PC-3 (cell line): ENCODE measurements around the gene USF1. TPM values are rescaled to one million over a fixed set of nuclear protein-coding genes. Genes with fewer than 3 reads are reported as not detected.
"Not testable (repeated sequence)": the region's sequence is repeated elsewhere in the genome, so short reads cannot be mapped to it uniquely, and the experiment has no call there.

Experiments
- ATAC-seq: fragments of 200-7000 bp; cut with Tn5 transposase; 2 replicates; pipeline ENCODE4 v1.9.1; 2020; ENCODE audit warnings: mild to moderate bottlenecking, moderate library complexity
- BruUV-seq: library from RNA; stranded (reverse); fragments of 400-500 nt; replicated peaks from 2 replicates; lab custom pipeline; 2021; lab: Mats Ljungman, UMichigan
- CTCF ChIA-PET: fragments of 300-600 bp; sonication (Branson Sonifier 250); formaldehyde crosslinking; loops from one replicate; lab custom pipeline; 2022; ENCODE audit warnings: antibody characterized with exemption; lab: Charles Lee
- POLR2A ChIA-PET: fragments of 300-600 bp; sonication (Branson Sonifier 250); formaldehyde crosslinking; loops from one replicate; lab custom pipeline; 2022; ENCODE audit warnings: antibody characterized with exemption; ENCODE audit not compliant: unreplicated experiment; lab: Charles Lee
- DNase-seq: peaks from one replicate; pipeline ENCODE4 v3.0.0-alpha.2; 2015
- H2AFZ ChIP-seq: fragments of 300-600 bp; sonication (generic); 2 replicates; pipeline ENCODE4 v1.6.0; 2016; ENCODE audit warnings: antibody characterized with exemption, low read length
- H3F3A ChIP-seq: fragments of 300-600 bp; sonication (generic); one replicate; pipeline ENCODE4 v1.6.0; 2017; ENCODE audit warnings: antibody characterized with exemption, low read length, control low read depth, mild to moderate bottlenecking; ENCODE audit not compliant: unreplicated experiment
- H3K27ac ChIP-seq: fragments of 300-600 bp; sonication (generic); 2 replicates; pipeline ENCODE4 v1.5.1; 2016; ENCODE audit warnings: mild to moderate bottlenecking, low read length
- H3K27me3 ChIP-seq: fragments of 300-600 bp; sonication (generic); 2 replicates; pipeline ENCODE4 v1.6.1; 2016; ENCODE audit warnings: low read length, mixed read lengths
- H3K36me3 ChIP-seq: fragments of 300-600 bp; sonication (generic); 2 replicates; pipeline ENCODE4 v1.6.1; 2016; ENCODE audit warnings: low read depth, mixed run types, low read length, mixed read lengths
- H3K4me1 ChIP-seq: fragments of 300-600 bp; sonication (generic); 2 replicates; pipeline ENCODE4 v1.5.1; 2016; ENCODE audit warnings: low read length; ENCODE audit not compliant: insufficient read depth
- H3K4me2 ChIP-seq: fragments of 300-600 bp; sonication (generic); 2 replicates; pipeline ENCODE4 v1.6.0; 2016; ENCODE audit warnings: low read length
- H3K4me3 ChIP-seq: fragments of 300-600 bp; sonication (generic); 2 replicates; pipeline ENCODE4 v1.5.1; 2016; ENCODE audit warnings: mild to moderate bottlenecking, low read length, mixed read lengths
- H3K79me2 ChIP-seq: fragments of 300-600 bp; sonication (generic); 2 replicates; pipeline ENCODE4 v1.6.1; 2017; ENCODE audit warnings: low read length, mixed read lengths
- H3K9ac ChIP-seq: fragments of 300-600 bp; sonication (generic); 2 replicates; pipeline ENCODE4 v1.6.0; 2016; ENCODE audit warnings: mild to moderate bottlenecking, low read length
- H3K9me2 ChIP-seq: fragments of 300-600 bp; sonication (generic); replicated peaks from 2 replicates; pipeline ENCODE4 v1.6.1; 2016; ENCODE audit warnings: mixed run types, low read length, mixed read lengths
- H3K9me3 ChIP-seq: fragments of 300-600 bp; sonication (generic); 2 replicates; pipeline ENCODE4 v1.6.1; 2016; ENCODE audit warnings: low read length, mixed read lengths
- H4K20me1 ChIP-seq: fragments of 300-600 bp; sonication (generic); 2 replicates; pipeline ENCODE4 v1.6.1; 2016; ENCODE audit warnings: low read length, mixed read lengths
- EZH2phosphoT487 ChIP-seq: fragments of 300-600 bp; sonication (generic); IDR thresholded peaks from 2 replicates; pipeline ENCODE4 v1.6.1; 2018; ENCODE audit warnings: mild to moderate bottlenecking, antibody characterized with exemption, low read length, borderline replicate concordance
- intact Hi-C: fragments of 100-400 bp; cut with micrococcal nuclease; formaldehyde crosslinking; loops from 2 replicates; pipeline ENCODE4 v1.9.0; 2023
- total RNA-seq: library from RNA; depleted of rRNA; stranded (reverse); fragments of >200 nt; gene quantifications from 2 replicates; pipeline ENCODE4 v1.2.3, GENCODE V29; 2014; rRNA removed
- TF ChIP-seq, protein P1 (sequence below): fragments of 300-600 bp; sonication (generic); conservative IDR thresholded peaks from 2 replicates; pipeline ENCODE4 v1.5.1; 2017; ENCODE audit warnings: antibody characterized with exemption, low read depth, mild to moderate bottlenecking, low read length

Gene USF1
- total RNA-seq, 1 experiment from 2014 or later, result 113 TPM

DNA sequence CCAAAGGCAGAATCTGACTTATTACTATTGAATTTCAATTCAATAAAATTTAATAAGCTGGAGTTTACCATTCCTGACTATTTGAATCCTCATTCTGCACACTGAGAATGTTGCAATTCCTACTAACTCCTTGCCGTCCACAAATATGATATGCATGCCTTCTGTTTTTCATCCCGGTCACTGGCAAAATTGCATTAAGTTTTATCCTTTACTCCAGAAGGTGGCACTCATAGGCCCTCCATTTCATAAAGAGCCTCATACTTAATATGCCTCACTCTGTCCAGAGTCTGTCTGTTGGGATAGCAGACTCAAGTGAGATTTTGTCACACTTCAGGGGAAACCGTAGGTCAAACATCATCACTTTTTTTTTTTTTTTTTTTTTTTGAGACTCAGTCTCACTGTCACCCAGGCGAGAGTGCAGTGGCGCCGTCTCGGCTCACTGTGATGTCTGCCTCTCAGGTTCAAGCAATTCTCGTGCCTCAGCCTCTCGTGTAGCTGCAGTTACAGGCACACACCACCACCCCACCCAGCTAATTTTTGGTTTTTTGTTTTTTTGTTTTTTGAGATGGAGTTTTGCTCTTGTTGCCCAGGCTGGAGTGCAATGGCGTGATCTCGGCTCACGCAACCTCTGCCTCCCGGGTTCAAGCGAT is 52.1 kb downstream of the USF1 start:
- Histone ChIP-seq H3K79me2 (no peaks in the 10 kb centered on the region), H3K36me3 (peaks cover 16% of the 10 kb centered on the region; the same call in 1 of the 2 replicates), H3F3A (peaks cover 18% of the 10 kb centered on the region), H3K4me3 (no peak overlapping the region), H3K9ac (no peak overlapping the region), H4K20me1 (no peaks in the 10 kb centered on the region), H3K9me3 (no peaks in the 10 kb centered on the region), H3K27ac (no peak overlapping the region), H3K4me1 (peaks cover 42% of the 10 kb centered on the region), H3K27me3 (no peaks in the 10 kb centered on the region), H3K9me2 (no peaks in the 10 kb centered on the region), H2AFZ (no peak overlapping the region), H3K4me2 (no peak overlapping the region)
- peak; percentile 41 for ATAC-seq
- peak; percentile 78 for DNase-seq
- ChIA-PET POLR2A (no interaction called here), CTCF (interaction anchor here (0.7 kb wide), 1 partner anchor 41 kb away, joined by 5 read pairs; no protein-coding TSS in a partner anchor)
- no TSS peak for BruUV-seq
- TF ChIP-seq, protein P1, sequence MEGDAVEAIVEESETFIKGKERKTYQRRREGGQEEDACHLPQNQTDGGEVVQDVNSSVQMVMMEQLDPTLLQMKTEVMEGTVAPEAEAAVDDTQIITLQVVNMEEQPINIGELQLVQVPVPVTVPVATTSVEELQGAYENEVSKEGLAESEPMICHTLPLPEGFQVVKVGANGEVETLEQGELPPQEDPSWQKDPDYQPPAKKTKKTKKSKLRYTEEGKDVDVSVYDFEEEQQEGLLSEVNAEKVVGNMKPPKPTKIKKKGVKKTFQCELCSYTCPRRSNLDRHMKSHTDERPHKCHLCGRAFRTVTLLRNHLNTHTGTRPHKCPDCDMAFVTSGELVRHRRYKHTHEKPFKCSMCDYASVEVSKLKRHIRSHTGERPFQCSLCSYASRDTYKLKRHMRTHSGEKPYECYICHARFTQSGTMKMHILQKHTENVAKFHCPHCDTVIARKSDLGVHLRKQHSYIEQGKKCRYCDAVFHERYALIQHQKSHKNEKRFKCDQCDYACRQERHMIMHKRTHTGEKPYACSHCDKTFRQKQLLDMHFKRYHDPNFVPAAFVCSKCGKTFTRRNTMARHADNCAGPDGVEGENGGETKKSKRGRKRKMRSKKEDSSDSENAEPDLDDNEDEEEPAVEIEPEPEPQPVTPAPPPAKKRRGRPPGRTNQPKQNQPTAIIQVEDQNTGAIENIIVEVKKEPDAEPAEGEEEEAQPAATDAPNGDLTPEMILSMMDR, result peak; percentile 70
- TF ChIP-seq EZH2phosphoT487, result no peak
- intact Hi-C loops, result loop anchor here (1.0 kb wide), 3 partner anchors 52 to 147 kb away; partner anchors contain the start of gene USF1

DNA sequence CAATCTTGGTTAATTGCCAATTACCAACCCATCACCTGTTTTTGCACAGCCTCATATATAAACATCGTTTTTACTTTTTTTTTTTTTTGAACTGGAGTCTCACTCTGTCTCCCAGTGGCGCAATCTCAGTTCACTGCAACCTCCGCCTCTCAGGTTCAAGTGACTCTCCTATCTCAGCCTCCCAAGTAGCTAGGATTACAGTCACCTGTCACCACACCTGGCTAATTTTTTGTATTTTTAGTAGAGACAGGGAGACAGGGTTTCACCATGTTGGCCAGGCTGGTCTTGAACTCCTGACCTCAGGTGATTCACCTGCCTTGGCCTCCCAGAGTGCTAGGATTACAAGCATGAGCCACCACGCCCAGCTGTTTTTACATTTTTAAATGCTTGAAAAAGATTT is 53.7 kb downstream of the USF1 start:
- ATAC-seq, intact Hi-C loops, H3K27ac ChIP-seq, H3K36me3 ChIP-seq, H4K20me1 ChIP-seq, H3K27me3 ChIP-seq, H3K4me2 ChIP-seq, POLR2A ChIA-PET, H3K79me2 ChIP-seq, BruUV-seq, H3K9me3 ChIP-seq, H3K9ac ChIP-seq, H3K4me3 ChIP-seq, H3K9me2 ChIP-seq, DNase-seq, H2AFZ ChIP-seq: not testable (repeated sequence)
- H3K4me1 ChIP-seq, result peaks cover 35% of the 10 kb centered on the region
- CTCF ChIA-PET, result interaction anchor here (0.7 kb wide), 1 partner anchor 20 kb away, joined by 3 read pairs; no protein-coding TSS in a partner anchor
- H3F3A ChIP-seq, result peaks cover 15% of the 10 kb centered on the region

Other genes starting within 250 kb of the USF1 start
- gene LY9, start 249.8 kb downstream of the USF1 start, total RNA-seq, result not detected in 2 replicates
- gene CD244, start 183.1 kb downstream of the USF1 start, total RNA-seq, result not detected in 2 replicates
- not detected in 2 replicates for gene ITLN1, start 160.8 kb downstream of the USF1 start, total RNA-seq
- gene ITLN2, start 91.2 kb downstream of the USF1 start, total RNA-seq, result not detected in 2 replicates
- gene F11R, start 24.8 kb downstream of the USF1 start, total RNA-seq, result 69.2 and 81.5 TPM in 2 replicates
- 10.2 and 16.5 TPM in 2 replicates for gene TSTD1, start 7.0 kb downstream of the USF1 start, total RNA-seq
- 0.12 and 0.55 TPM in 2 replicates for gene ARHGAP30, start 23.9 kb upstream of the USF1 start, total RNA-seq
- 6.8 and 7.0 TPM in 2 replicates for gene NECTIN4, start 43.6 kb upstream of the USF1 start, total RNA-seq
- gene KLHDC9, start 52.4 kb upstream of the USF1 start, total RNA-seq, result 3.2 and 3.3 TPM in 2 replicates
- gene PFDN2, start 72.1 kb upstream of the USF1 start, total RNA-seq, result 174 and 197 TPM in 2 replicates
- 18.1 and 27.0 TPM in 2 replicates for gene NIT1, start 72.1 kb upstream of the USF1 start, total RNA-seq
- 23.4 and 39.2 TPM in 2 replicates for gene DEDD, start 86.7 kb upstream of the USF1 start, total RNA-seq
- 84.6 and 113 TPM in 2 replicates for gene UFC1, start 108.0 kb upstream of the USF1 start, total RNA-seq
- 20.6 and 24.4 TPM in 2 replicates for gene USP21, start 113.5 kb upstream of the USF1 start, total RNA-seq
- gene PPOX, start 120.4 kb upstream of the USF1 start, total RNA-seq, result 21.8 and 22.9 TPM in 2 replicates
- 76.9 and 85.4 TPM in 2 replicates for gene B4GALT3, start 131.5 kb upstream of the USF1 start, total RNA-seq
- 0.52 TPM in 1 of 2 replicates, not detected in the other for gene ADAMTS4, start 153.1 kb upstream of the USF1 start, total RNA-seq
- 168 TPM in 2 replicates for gene NDUFS2, start 156.4 kb upstream of the USF1 start, total RNA-seq
- not detected in 2 replicates for gene FCER1G, start 169.3 kb upstream of the USF1 start, total RNA-seq
- gene APOA2, start 177.7 kb upstream of the USF1 start, total RNA-seq, result not detected in 2 replicates
- gene TOMM40L, start 180.1 kb upstream of the USF1 start, total RNA-seq, result 23.2 and 26.1 TPM in 2 replicates
- not detected in 2 replicates for gene NR1I3, start 192.2 kb upstream of the USF1 start, total RNA-seq
- 0.07 TPM in 1 of 2 replicates, not detected in the other for gene PCP4L1, start 212.8 kb upstream of the USF1 start, total RNA-seq